GM12864 (cell line): ENCODE data around the gene RTCB.

Source experiments
- DNase-seq: peaks from one replicate; pipeline ENCODE4 v3.0.0-alpha.2; 2011; ENCODE audit warnings: low read depth
- H3K4me3 ChIP-seq: 2 replicates; pipeline ENCODE4 v1.5.1; 2011; ENCODE audit warnings: mild to moderate bottlenecking, low read depth, low read length, control low read depth
- TF ChIP-seq, protein P1 (sequence below): IDR thresholded peaks from 2 replicates; pipeline ENCODE4 v1.5.1; 2011; ENCODE audit warnings: low read depth, mild to moderate bottlenecking, moderate library complexity, low read length, control low read depth, inconsistent platforms; ENCODE audit errors: missing control alignments

Gene RTCB

DNA sequence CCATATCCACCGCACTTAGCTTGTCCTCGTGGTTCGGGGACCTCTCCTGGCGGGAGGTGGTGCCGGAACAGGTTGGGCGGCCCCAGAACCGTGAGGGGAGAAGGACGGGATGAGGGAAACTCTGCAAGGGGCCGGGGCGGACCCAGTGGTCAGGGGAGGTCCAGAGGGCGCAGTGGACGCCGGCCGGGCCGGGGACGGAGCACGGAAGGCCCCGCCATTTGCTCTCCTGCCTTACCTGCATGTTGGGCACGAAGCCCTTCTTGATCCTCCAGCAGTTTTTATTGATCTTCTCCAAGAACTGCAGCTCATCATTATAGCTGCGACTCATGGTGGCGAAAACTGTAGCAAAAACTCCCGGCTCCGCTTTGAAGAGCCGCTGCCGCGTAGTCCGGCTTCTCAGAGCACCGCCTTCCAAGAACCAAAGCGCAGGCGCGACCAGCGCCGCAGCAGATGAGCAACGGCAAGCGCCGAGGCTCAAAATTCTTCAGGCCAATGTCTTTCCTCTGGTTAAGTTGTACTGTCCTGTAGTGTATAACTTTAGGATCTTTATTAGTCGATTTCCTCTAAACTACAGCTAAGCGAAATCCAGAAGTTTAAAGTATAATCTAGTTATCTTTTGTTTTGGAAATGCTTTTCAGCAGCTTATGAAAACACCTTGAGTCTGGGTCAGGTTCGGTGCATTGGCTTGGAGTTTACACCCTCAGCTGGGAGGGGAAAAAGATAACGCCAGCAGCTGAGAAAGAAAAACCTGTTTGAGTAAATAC, at the start of gene RTCB:
TSS of gene RTCB (minus strand) at position 419 of the 764 bp plus-strand sequence. CDS start at position 328, 91 bp downstream.
- DNase-seq = peak; percentile 83
- peak within 1 kb of the TSS; percentile 91 for H3K4me3 ChIP-seq
- TF ChIP-seq, protein P1, sequence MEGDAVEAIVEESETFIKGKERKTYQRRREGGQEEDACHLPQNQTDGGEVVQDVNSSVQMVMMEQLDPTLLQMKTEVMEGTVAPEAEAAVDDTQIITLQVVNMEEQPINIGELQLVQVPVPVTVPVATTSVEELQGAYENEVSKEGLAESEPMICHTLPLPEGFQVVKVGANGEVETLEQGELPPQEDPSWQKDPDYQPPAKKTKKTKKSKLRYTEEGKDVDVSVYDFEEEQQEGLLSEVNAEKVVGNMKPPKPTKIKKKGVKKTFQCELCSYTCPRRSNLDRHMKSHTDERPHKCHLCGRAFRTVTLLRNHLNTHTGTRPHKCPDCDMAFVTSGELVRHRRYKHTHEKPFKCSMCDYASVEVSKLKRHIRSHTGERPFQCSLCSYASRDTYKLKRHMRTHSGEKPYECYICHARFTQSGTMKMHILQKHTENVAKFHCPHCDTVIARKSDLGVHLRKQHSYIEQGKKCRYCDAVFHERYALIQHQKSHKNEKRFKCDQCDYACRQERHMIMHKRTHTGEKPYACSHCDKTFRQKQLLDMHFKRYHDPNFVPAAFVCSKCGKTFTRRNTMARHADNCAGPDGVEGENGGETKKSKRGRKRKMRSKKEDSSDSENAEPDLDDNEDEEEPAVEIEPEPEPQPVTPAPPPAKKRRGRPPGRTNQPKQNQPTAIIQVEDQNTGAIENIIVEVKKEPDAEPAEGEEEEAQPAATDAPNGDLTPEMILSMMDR = no peak

DNA sequence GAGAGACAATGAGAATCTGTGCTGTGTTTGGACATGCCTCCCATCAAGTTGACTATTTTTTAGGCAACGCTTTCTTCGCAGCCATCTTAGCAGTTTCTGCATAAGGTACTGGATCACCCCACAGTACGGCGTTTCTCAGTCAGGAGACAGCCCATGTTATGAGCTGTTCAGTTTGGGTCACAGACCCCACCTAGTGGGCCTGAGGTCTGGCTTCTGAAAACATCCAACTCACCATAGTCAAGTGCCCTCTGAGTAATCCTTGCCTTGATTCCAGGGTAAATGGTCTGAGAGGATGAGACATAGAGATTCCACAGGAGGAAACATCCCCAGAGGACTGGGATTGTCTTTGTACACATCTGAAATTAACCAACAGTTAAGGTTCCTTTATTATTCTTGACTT, 45.0 kb upstream of the RTCB start:
- no peak overlapping the region for H3K4me3 ChIP-seq
- no peak for DNase-seq
- TF ChIP-seq, protein P1 = no peak

DNA sequence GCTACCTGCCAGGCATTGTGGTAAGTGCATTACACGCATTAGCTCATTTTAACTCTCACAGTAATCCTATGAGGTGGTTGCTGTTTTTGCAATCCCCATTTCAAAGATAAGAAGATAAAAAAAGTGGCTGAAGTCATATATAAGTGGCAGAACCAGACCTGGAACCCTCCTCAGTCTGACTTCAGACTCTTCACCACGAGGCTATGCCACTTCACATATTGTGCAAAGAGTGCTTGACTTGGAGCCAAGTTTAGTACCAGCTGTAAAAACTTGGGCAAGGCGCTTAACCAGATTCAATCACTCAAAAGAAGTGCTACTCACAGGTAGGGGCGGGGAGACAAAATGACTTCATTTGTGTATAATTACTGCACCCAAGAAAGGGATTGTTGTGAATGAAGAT, 36.9 kb upstream of the RTCB start:
- TF ChIP-seq, protein P1 = no peak
- no peak overlapping the region for H3K4me3 ChIP-seq

DNA sequence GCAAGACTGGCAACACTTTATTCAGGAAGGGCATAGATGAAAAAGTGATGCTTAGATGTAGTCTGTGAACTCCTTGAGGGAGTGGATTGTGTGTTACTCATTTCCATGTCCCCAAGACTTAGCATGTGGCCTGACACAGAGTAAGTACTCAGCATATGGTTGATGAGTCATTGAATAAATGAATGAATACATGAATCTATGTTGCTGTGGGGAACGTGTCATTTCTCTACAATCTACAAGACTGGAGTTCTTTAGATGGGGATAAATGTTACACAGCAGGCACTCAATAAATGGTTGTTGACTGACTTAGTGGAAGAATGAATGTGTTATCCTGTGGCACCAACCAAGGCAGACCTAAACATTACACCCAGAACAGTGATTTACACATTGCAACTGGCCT, 34.3 kb upstream of the RTCB start:
- H3K4me3 ChIP-seq = no peak overlapping the region
- DNase-seq = no peak
- TF ChIP-seq, protein P1 = no peak

More for the DNA sequence above, 36.9 kb upstream of the RTCB start:
- DNase-seq = no peak

DNA sequence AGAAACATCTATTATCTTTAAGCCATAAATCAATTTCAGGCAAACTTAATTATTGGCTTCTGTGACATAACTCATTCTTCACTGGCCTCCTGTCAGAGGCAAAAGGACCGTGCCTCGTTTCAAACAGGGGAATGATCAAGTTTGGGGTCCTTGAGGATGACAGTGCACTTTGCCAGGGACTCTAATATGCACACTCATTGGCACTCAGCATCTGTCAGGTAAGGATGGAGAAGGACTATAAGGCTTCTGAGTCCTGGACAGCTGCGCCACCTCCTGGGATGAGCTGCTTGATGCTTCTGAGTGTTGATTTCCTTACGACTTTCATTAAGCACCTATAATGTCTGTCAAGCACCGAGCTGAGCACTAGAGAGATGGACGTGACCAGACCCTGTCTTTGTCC, 32.0 kb upstream of the RTCB start:
- TF ChIP-seq, protein P1 = peak; percentile 54
- DNase-seq = no peak
- H3K4me3 ChIP-seq = no peak overlapping the region

DNA sequence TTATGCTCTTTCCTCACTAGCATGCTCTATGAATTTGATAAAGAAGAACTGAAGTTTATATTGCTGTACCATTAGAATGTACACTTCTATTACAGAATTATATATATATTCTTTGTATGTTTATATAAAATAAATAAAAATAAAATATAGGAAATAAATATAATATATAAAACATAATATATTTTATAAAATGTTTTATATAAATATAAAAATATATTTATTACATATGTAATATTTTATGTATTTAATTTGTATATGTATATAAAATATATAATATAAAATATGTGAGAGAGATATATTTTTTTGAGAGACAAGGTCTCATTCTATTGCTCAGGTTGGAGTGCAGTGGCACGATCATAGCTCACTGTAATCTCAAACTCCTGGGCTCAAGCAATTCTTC, 18.3 kb upstream of the RTCB start:
- TF ChIP-seq, protein P1 = no peak
- no peak overlapping the region for H3K4me3 ChIP-seq
- DNase-seq = no peak

DNA sequence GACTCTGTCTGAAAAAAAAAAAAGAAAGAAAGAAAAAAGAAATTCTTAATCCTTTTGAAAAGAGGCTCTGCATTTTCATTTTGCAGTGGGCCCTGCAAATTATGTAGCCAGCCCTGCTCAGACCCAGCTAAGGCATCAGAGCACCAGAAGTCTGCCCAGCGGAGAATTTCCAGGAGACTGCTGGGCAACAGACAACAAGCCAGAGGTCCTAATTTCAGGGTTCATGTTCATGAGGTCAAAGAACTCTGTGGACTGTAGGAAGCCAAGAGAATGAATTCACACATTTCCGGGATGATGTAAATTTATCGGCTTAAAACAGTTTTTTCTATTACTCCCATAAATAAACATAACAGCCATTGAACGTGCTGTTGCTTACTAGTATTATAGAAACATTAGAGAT, 14.8 kb upstream of the RTCB start:
- no peak overlapping the region for H3K4me3 ChIP-seq
- no peak for DNase-seq
- TF ChIP-seq, protein P1 = no peak
